Duodenal mucosa (tissue), 2 donors: Measurements from ENCODE around the gene SESN1.

Source experiments
- H3K27ac ChIP-seq: one replicate; pipeline ENCODE4 v1.7.0; 2013; ENCODE audit warnings: low read depth, low read length
- H3K27me3 ChIP-seq, 2 donors: one replicate each; pipeline ENCODE4 v1.7.0; 2013; ENCODE audit warnings: low read length in 2 of 2, control low read depth in 1 of 2; ENCODE audit not compliant: insufficient read depth in 2 of 2, control insufficient read depth in 1 of 2
- H3K36me3 ChIP-seq, 2 donors: one replicate each; pipeline ENCODE4 v1.7.0; 2013; ENCODE audit warnings: low read length in 2 of 2, control low read depth in 1 of 2; ENCODE audit not compliant: insufficient read depth in 2 of 2, control insufficient read depth in 1 of 2
- H3K4me1 ChIP-seq, 2 donors: one replicate each; pipeline ENCODE4 v1.7.0; 2013; ENCODE audit warnings: low read length in 2 of 2, control low read depth in 1 of 2; ENCODE audit not compliant: insufficient read depth in 2 of 2, control insufficient read depth in 1 of 2
- H3K4me3 ChIP-seq, 2 donors: one replicate each; pipeline ENCODE4 v1.7.0; 2013; ENCODE audit warnings: low read length in 2 of 2, low read depth in 1 of 2
- H3K9ac ChIP-seq, 2 donors: one replicate each; pipeline ENCODE4 v1.7.0; 2013; ENCODE audit warnings: low read length in 2 of 2, low read depth in 1 of 2
- H3K9me3 ChIP-seq, 2 donors: one replicate each; pipeline ENCODE4 v1.7.0; 2013; ENCODE audit warnings: low read length in 2 of 2, control low read depth in 1 of 2; ENCODE audit not compliant: control insufficient read depth in 1 of 2

SESN1 gene

GRCh38 chr6:109038837-109039398 is 55.7 kb downstream of the SESN1 start:
- H3K27ac ChIP-seq, result no peak overlapping the region
- no peaks in the 10 kb centered on the region for H3K9me3 ChIP-seq
- no peak overlapping the region for H3K9ac ChIP-seq
- H3K4me1 ChIP-seq, result peaks cover 0 to 23% of the 10 kb centered on the region in 2 donors
- H3K36me3 ChIP-seq, result no peaks in the 10 kb centered on the region
- H3K27me3 ChIP-seq, result no peaks in the 10 kb centered on the region
- no peak overlapping the region for H3K4me3 ChIP-seq

DNA sequence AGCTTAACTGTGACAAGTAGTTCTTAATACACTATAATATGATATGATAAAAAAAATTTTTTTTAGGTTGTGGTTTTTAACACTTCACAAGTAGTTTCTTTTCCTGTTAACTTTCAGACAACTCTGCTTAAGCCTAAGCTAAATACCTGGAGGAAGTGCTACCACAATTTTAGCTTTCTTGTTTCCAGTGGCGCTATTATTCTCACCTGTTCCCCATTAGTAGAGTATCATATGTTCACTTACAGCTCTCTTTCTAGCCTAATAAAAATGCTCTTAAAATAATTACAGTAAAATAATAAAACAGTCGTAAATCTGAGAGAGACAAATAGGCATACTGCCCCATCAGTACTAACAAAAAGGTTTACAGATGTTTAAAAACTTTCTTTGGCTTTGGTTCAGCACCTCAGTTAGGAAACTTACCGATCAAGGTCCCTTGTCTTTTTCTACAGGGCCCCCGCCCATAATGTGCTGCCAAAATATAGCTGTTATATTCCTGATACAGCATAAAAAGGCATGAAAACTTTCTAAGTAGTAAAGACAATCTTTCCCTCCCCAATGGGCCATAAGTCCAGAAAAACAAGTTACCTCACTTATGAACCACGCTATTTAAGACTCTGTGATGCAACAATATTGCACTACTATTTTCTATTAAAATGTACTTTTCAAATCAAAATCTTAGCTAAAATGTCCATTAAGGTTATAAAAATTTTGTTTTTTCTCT is 57.9 kb downstream of the SESN1 start:
- H3K27ac ChIP-seq, result no peak overlapping the region
- H3K36me3 ChIP-seq, result no peaks in the 10 kb centered on the region
- H3K4me3 ChIP-seq, result no peak overlapping the region
- no peaks in the 10 kb centered on the region for H3K27me3 ChIP-seq
- H3K9me3 ChIP-seq, result no peaks in the 10 kb centered on the region
- H3K4me1 ChIP-seq, result peaks cover 0 to 23% of the 10 kb centered on the region in 2 donors
- no peak overlapping the region for H3K9ac ChIP-seq

DNA sequence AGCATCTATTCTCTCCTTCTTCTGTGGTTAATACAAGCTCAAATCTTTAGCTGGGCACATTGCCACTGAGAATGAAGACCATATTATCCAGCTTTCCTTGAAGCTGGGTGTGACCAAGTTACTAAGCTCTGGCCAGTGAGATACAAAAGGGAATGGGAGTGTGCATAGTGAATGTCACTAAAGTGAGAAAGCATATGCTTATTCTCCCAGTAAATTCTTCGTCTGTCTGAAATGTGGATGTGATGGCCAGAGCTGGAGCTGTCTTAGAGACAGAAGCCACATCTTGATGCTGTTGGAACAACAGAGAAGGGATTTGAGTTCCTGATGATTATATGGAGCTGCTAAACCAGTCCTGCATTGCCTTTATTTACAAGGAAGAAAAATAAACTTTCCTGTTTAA is 60.1 kb downstream of the SESN1 start:
- Histone ChIP-seq H3K27me3 (no peaks in the 10 kb centered on the region), H3K36me3 (no peaks in the 10 kb centered on the region), H3K9me3 (no peaks in the 10 kb centered on the region), H3K4me3 (no peak overlapping the region), H3K27ac (no peak overlapping the region), H3K9ac (no peak overlapping the region), H3K4me1 (peaks cover 0 to 17% of the 10 kb centered on the region in 2 donors)

- H3K4me3 ChIP-seq, result no peak overlapping the region
- no peak overlapping the region for H3K9ac ChIP-seq
- no peaks in the 10 kb centered on the region for H3K9me3 ChIP-seq
- H3K27ac ChIP-seq, result no peak overlapping the region
- H3K27me3 ChIP-seq, result no peaks in the 10 kb centered on the region
- no peaks in the 10 kb centered on the region for H3K36me3 ChIP-seq
- peaks cover 0 to 10% of the 10 kb centered on the region in 2 donors for H3K4me1 ChIP-seq
These were observed 61.0 kb downstream of the SESN1 start for GRCh38 chr6:109033655-109034054.

GRCh38 chr6:109031416-109031815 is 63.2 kb downstream of the SESN1 start:
- Histone ChIP-seq H3K9ac (no peak overlapping the region), H3K4me3 (no peak overlapping the region), H3K27ac (no peak overlapping the region), H3K36me3 (no peaks in the 10 kb centered on the region), H3K27me3 (no peaks in the 10 kb centered on the region), H3K4me1 (peaks cover 0 to 5% of the 10 kb centered on the region in 2 donors), H3K9me3 (no peaks in the 10 kb centered on the region)

GRCh38 chr6:109029313-109029712 is 65.3 kb downstream of the SESN1 start:
- H3K27me3 ChIP-seq, result no peaks in the 10 kb centered on the region
- H3K9ac ChIP-seq, result no peak overlapping the region
- H3K4me3 ChIP-seq, result no peak overlapping the region
- H3K36me3 ChIP-seq, result no peaks in the 10 kb centered on the region
- peaks cover 0 to under 1% of the 10 kb centered on the region in 2 donors for H3K4me1 ChIP-seq
- no peaks in the 10 kb centered on the region for H3K9me3 ChIP-seq
- no peak overlapping the region for H3K27ac ChIP-seq

GRCh38 chr6:109028439-109028838 is 66.2 kb downstream of the SESN1 start:
- Histone ChIP-seq H3K27ac (no peak overlapping the region), H3K9ac (no peak overlapping the region), H3K36me3 (no peaks in the 10 kb centered on the region), H3K27me3 (no peaks in the 10 kb centered on the region), H3K4me3 (no peak overlapping the region), H3K4me1 (peaks cover 0 to 5% of the 10 kb centered on the region in 2 donors), H3K9me3 (no peaks in the 10 kb centered on the region)

GRCh38 chr6:109027964-109028363 is 66.7 kb downstream of the SESN1 start:
- Histone ChIP-seq H3K36me3 (no peaks in the 10 kb centered on the region), H3K4me1 (peaks cover 0 to 5% of the 10 kb centered on the region in 2 donors), H3K27me3 (no peaks in the 10 kb centered on the region), H3K4me3 (no peak overlapping the region), H3K9ac (no peak overlapping the region), H3K27ac (no peak overlapping the region), H3K9me3 (no peaks in the 10 kb centered on the region)

DNA sequence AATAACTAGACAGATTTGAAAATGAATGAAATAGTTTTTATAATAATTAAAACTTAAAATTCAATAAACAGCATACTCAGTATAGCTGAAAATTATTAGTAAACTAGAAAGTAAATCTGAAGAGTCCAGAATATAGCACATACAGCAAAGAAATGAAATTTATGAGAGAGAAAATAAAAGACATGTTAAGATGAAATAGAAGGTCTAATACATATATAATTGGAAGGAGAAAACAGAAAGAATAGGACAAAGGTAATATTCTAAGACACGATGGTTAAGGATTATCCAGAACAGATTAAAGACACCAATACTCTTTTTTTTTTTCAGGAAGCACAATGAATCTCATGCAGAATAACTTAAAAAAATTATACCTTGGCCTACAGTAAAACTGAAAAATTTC is 69.0 kb downstream of the SESN1 start:
- H3K9ac ChIP-seq, result no peak overlapping the region
- no peaks in the 10 kb centered on the region for H3K36me3 ChIP-seq
- no peak overlapping the region for H3K4me3 ChIP-seq
- peaks cover 0 to 5% of the 10 kb centered on the region in 2 donors for H3K4me1 ChIP-seq
- H3K27ac ChIP-seq, result no peak overlapping the region
- H3K27me3 ChIP-seq, result no peaks in the 10 kb centered on the region
- no peaks in the 10 kb centered on the region for H3K9me3 ChIP-seq

DNA sequence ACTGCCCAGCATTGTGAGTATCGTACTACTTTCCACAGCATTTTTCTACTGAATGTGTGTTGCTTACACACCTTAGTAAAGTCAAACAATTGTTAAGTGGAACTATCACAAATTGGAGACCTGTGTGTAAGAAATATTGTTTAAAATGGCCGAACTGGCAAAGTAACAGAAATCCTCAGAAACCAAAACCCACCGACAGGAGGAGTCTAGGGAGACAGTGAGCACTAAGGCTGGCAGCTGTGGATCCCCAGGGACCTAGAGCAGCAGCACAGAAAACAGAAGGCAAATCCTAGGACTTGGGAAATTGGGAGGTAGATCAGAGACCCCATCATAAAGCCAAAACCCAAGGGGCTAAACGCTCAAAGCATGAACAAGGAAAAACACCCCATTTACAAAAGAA is 69.9 kb downstream of the SESN1 start:
- no peak overlapping the region for H3K27ac ChIP-seq
- no peak overlapping the region for H3K4me3 ChIP-seq
- H3K9me3 ChIP-seq, result no peaks in the 10 kb centered on the region
- peaks cover 0 to 5% of the 10 kb centered on the region in 2 donors for H3K4me1 ChIP-seq
- no peaks in the 10 kb centered on the region for H3K27me3 ChIP-seq
- H3K36me3 ChIP-seq, result no peaks in the 10 kb centered on the region
- H3K9ac ChIP-seq, result no peak overlapping the region
